Measurements from ENCODE around the gene TSHR.

GRCh38 chr14:80973931-80974641, 18.7 kb downstream of the TSHR start:
- no peak for TF ChIP-seq CTCF (IDR thresholded peaks at IDR 0.05; ENCODE audit: insufficient read depth, low read depth, low read length)
- TF ChIP-seq EZH2 (IDR thresholded peaks at IDR 0.05; ENCODE audit: insufficient read depth, low read length) = no peak

Measured in astrocyte (in vitro differentiated cells and primary cell).